Body of pancreas (tissue), 4 donors: ENCODE data around the gene DTNA. TPM values are rescaled to one million over a fixed set of nuclear protein-coding genes. Genes with fewer than 3 reads are reported as not detected.
"Not testable (repeated sequence)": the region's sequence is repeated elsewhere in the genome, so short reads cannot be mapped to it uniquely, and the experiment has no call there.

Experiments
- ATAC-seq: fragments of 150-250 bp; one replicate; pipeline ENCODE4 v1.9.1; 2016
- DNase-seq, 4 donors: peaks; one replicate each; pipeline ENCODE4 v3.0.0-alpha.2; 2019
- H3K27ac ChIP-seq, 4 donors: fragments of 200-600 bp; sonication (generic); 1 replicate in 3 of 4; 2 replicates in 1 of 4; pipeline versions ENCODE4 v1.5.1 to v1.6.1; 2016 to 2019; ENCODE audit warnings: mild to moderate bottlenecking in 1 of 4, mixed read lengths in 1 of 4, moderate library complexity in 1 of 4
- H3K27me3 ChIP-seq, 2 donors: fragments of 200-600 bp; sonication (generic); one replicate each; pipeline ENCODE4 v1.6.0; 2016; ENCODE audit warnings: mild to moderate bottlenecking in 1 of 2
- H3K36me3 ChIP-seq, 2 donors: fragments of 200-600 bp; sonication (generic); replicated peaks in 1 of 2; 2 replicates each; pipeline ENCODE4 v1.5.1; 2016; ENCODE audit warnings: low read depth in 2 of 2; ENCODE audit not compliant: insufficient read depth in 1 of 2
- H3K4me1 ChIP-seq: fragments of 200-600 bp; sonication (generic); one replicate; pipeline ENCODE4 v1.6.0; 2016
- H3K4me3 ChIP-seq, 2 donors: fragments of 200-600 bp; sonication (generic); 1 replicate in 1 of 2; 2 replicates in 1 of 2; pipeline ENCODE4 v1.5.1; 2016 to 2019
- H3K9me3 ChIP-seq, 3 donors: fragments of 200-600 bp; sonication (generic); 1 replicate in 2 of 3; 2 replicates in 1 of 3; pipeline ENCODE4 v1.5.1; 2016
- CTCF ChIP-seq, 7 experiments: fragments of 450-650 bp in 4 of 7; fragments of 200-600 bp in 3 of 7; sonication (generic) in 3 of 7; IDR thresholded peaks; one replicate each; pipeline ENCODE4 v1.5.1; 2016 to 2019; ENCODE audit warnings: antibody characterized with exemption in 7 of 7
- POLR2A ChIP-seq, 3 donors: fragments of 450-650 bp; IDR thresholded peaks; one replicate each; pipeline ENCODE4 v1.6.1; 2016; ENCODE audit warnings: antibody characterized with exemption in 3 of 3, mild to moderate bottlenecking in 2 of 3
- WGBS, 2 donors: methylation state at CpG; one replicate each; pipeline ENCODE4 v1.1.5; 2017; 5-methylcytosine and 5-hydroxymethylcytosine counted together
- intact Hi-C: fragments of 100-400 bp; cut with DNase I; formaldehyde crosslinking; loops from one replicate; pipeline ENCODE4 v1.15.1; 2023
- total RNA-seq, 2 donors: library from RNA; depleted of rRNA; stranded (reverse); fragments of >200 nt; gene quantifications; one replicate each; pipeline ENCODE4 v1.1.0, GENCODE V29; 2016

DTNA gene
- total RNA-seq, 2 donors from 2014 or later = 31.0 to 32.2 TPM

- H3K4me1 ChIP-seq = no peaks in the 10 kb centered on the region
- TF ChIP-seq CTCF (IDR thresholded peaks at IDR 0.05) (no peak), POLR2A (IDR thresholded peaks at IDR 0.05) (no peak)
- intact Hi-C loops = no loop called here
- no peak for ATAC-seq
- DNase-seq = no peak
- no peaks in the 10 kb centered on the region for H3K36me3 ChIP-seq
- 53 to 64% methylated on average over 2 of the region's 2 CpGs for WGBS, 2 donors
- no peak overlapping the region for H3K4me3 ChIP-seq
- no peaks in the 10 kb centered on the region for H3K9me3 ChIP-seq
- H3K27me3 ChIP-seq = no peaks in the 10 kb centered on the region
- no peak overlapping the region for H3K27ac ChIP-seq
Measured at GRCh38 chr18:34921811-34922385, 211.8 kb downstream of the DTNA start.

- 77 to 79% methylated on average over 4 of the region's 4 CpGs for WGBS, 2 donors
- H3K27ac ChIP-seq = not testable (repeated sequence)
Measured at GRCh38 chr18:34922594-34922993, 212.5 kb downstream of the DTNA start.

GRCh38 chr18:34923911-34924310 is 213.8 kb downstream of the DTNA start:
- intact Hi-C loops = no loop called here
- Histone ChIP-seq H3K27ac (no peak overlapping the region), H3K4me1 (no peaks in the 10 kb centered on the region), H3K4me3 (no peak overlapping the region), H3K27me3 (no peaks in the 10 kb centered on the region), H3K9me3 (no peaks in the 10 kb centered on the region), H3K36me3 (no peaks in the 10 kb centered on the region)
- TF ChIP-seq POLR2A (IDR thresholded peaks at IDR 0.05) (no peak), CTCF (IDR thresholded peaks at IDR 0.05) (no peak)
- ATAC-seq (no peak), DNase-seq (no peak)

More at GRCh38 chr18:34922594-34922993, 212.5 kb downstream of the DTNA start:
- H3K4me1 ChIP-seq, DNase-seq, ATAC-seq, H3K4me3 ChIP-seq, intact Hi-C loops, H3K27me3 ChIP-seq, H3K9me3 ChIP-seq, H3K36me3 ChIP-seq: not testable (repeated sequence)

GRCh38 chr18:34926683-34927082 is 216.6 kb downstream of the DTNA start:
- H3K9me3 ChIP-seq = no peaks in the 10 kb centered on the region
- no peak overlapping the region for H3K4me3 ChIP-seq
- TF ChIP-seq CTCF (IDR thresholded peaks at IDR 0.05) (no peak), POLR2A (IDR thresholded peaks at IDR 0.05) (no peak)
- no peaks in the 10 kb centered on the region for H3K36me3 ChIP-seq
- no peaks in the 10 kb centered on the region for H3K27me3 ChIP-seq
- no peaks in the 10 kb centered on the region for H3K4me1 ChIP-seq
- no peak overlapping the region for H3K27ac ChIP-seq
- ATAC-seq (no peak), DNase-seq (no peak)
- intact Hi-C loops = no loop called here

- WGBS, 2 donors = 83 to 84% methylated on average over 7 of the region's 7 CpGs
- no peaks in the 10 kb centered on the region for H3K9me3 ChIP-seq
- no peak overlapping the region for H3K27ac ChIP-seq
- no peak for DNase-seq
- intact Hi-C loops = no loop called here
- no peak for ATAC-seq
- no peaks in the 10 kb centered on the region for H3K4me1 ChIP-seq
- TF ChIP-seq POLR2A (IDR thresholded peaks at IDR 0.05) (no peak), CTCF (IDR thresholded peaks at IDR 0.05) (no peak)
- no peak overlapping the region for H3K4me3 ChIP-seq
- H3K27me3 ChIP-seq = no peaks in the 10 kb centered on the region
- H3K36me3 ChIP-seq = no peaks in the 10 kb centered on the region
Measured at GRCh38 chr18:34928088-34928753, 218.1 kb downstream of the DTNA start.
